ENCODE data around the gene CFAP70. TPM values are rescaled to one million over a fixed set of nuclear protein-coding genes. Genes with fewer than 3 reads are reported as not detected.
A peak's percentile ranks its signal among the peaks of the same experiment; 100 is the strongest.

Gene CFAP70
- polyA plus RNA-seq, 1 donor from 2014 or later: 5.8 TPM

- peak overlapping the region; percentile 60 for H3K4me2 ChIP-seq (ENCODE audit: low read length)
- peak overlapping the region; percentile 79 for H3K4me3 ChIP-seq (ENCODE audit: low read length)
- no peaks in the 10 kb centered on the region for H3K9me2 ChIP-seq (ENCODE audit: insufficient read depth, low read length)
- H3K9me3 ChIP-seq (ENCODE audit: low read length): no peaks in the 10 kb centered on the region
- H4K20me1 ChIP-seq (ENCODE audit: insufficient read depth): no peaks in the 10 kb centered on the region
- no peaks in the 10 kb centered on the region for H3F3A ChIP-seq (ENCODE audit: insufficient read depth, low read length, poor library complexity, severe bottlenecking)
- peaks cover 3% of the 10 kb centered on the region for H3K36me3 ChIP-seq (ENCODE audit: insufficient read depth, low read length)
- no peak for TF ChIP-seq MXI1 (conservative IDR thresholded peaks at IDR 0.05; ENCODE audit: poor library complexity, severe bottlenecking)
- peak overlapping the region; percentile 79 for H3K9ac ChIP-seq (ENCODE audit: low read length)
- no peaks in the 10 kb centered on the region for H3K27me3 ChIP-seq (ENCODE audit: insufficient read depth, low read depth, low read length)
- H3K79me2 ChIP-seq (replicated peaks; ENCODE audit: insufficient read depth, low read length): no peaks in the 10 kb centered on the region
- peak overlapping the region; percentile 88 for H2AFZ ChIP-seq (ENCODE audit: low read depth, low read length)
- H3K27ac ChIP-seq (ENCODE audit: low read length): peak overlapping the region; percentile 74
Measured at GRCh38 chr10:73357821-73358220, 843 bp downstream of the CFAP70 start.

GRCh38 chr10:73357166-73357565 is 1.5 kb downstream of the CFAP70 start:
- no peak overlapping the region for H3K4me3 ChIP-seq (ENCODE audit: low read length)

GRCh38 chr10:73344269-73344668 is 14.4 kb downstream of the CFAP70 start:
- H3F3A ChIP-seq (ENCODE audit: insufficient read depth, low read length, poor library complexity, severe bottlenecking): no peaks in the 10 kb centered on the region

More at GRCh38 chr10:73357166-73357565, 1.5 kb downstream of the CFAP70 start:
- Histone ChIP-seq H3K36me3 (ENCODE audit: insufficient read depth, low read length) (peaks cover 3% of the 10 kb centered on the region), H2AFZ (ENCODE audit: low read depth, low read length) (no peak overlapping the region), H3K79me2 (replicated peaks; ENCODE audit: insufficient read depth, low read length) (no peaks in the 10 kb centered on the region), H3K4me2 (ENCODE audit: low read length) (no peak overlapping the region), H4K20me1 (ENCODE audit: insufficient read depth) (no peaks in the 10 kb centered on the region), H3K9ac (ENCODE audit: low read length) (no peak overlapping the region), H3F3A (ENCODE audit: insufficient read depth, low read length, poor library complexity, severe bottlenecking) (no peaks in the 10 kb centered on the region), H3K27ac (ENCODE audit: low read length) (no peak overlapping the region), H3K27me3 (ENCODE audit: insufficient read depth, low read depth, low read length) (no peaks in the 10 kb centered on the region), H3K9me2 (ENCODE audit: insufficient read depth, low read length) (no peaks in the 10 kb centered on the region), H3K9me3 (ENCODE audit: low read length) (no peaks in the 10 kb centered on the region)
- TF ChIP-seq EP300 (conservative IDR thresholded peaks at IDR 0.05; ENCODE audit: poor library complexity, severe bottlenecking) (no peak), RAD21 (conservative IDR thresholded peaks at IDR 0.05) (no peak), TAF1 (IDR thresholded peaks at IDR 0.05; ENCODE audit: low read depth) (no peak), REST (IDR thresholded peaks at IDR 0.05; ENCODE audit: borderline replicate concordance) (no peak), MXI1 (conservative IDR thresholded peaks at IDR 0.05; ENCODE audit: poor library complexity, severe bottlenecking) (no peak), SMC3 (conservative IDR thresholded peaks at IDR 0.05; ENCODE audit: poor library complexity) (no peak)

More at GRCh38 chr10:73344269-73344668, 14.4 kb downstream of the CFAP70 start:
- Histone ChIP-seq H3K79me2 (replicated peaks; ENCODE audit: insufficient read depth, low read length) (no peaks in the 10 kb centered on the region), H3K4me3 (ENCODE audit: low read length) (no peak overlapping the region), H3K9me3 (ENCODE audit: low read length) (no peaks in the 10 kb centered on the region), H3K27ac (ENCODE audit: low read length) (no peak overlapping the region), H3K9me2 (ENCODE audit: insufficient read depth, low read length) (no peaks in the 10 kb centered on the region), H3K4me2 (ENCODE audit: low read length) (no peak overlapping the region), H3K9ac (ENCODE audit: low read length) (no peak overlapping the region), H3K27me3 (ENCODE audit: insufficient read depth, low read depth, low read length) (no peaks in the 10 kb centered on the region), H4K20me1 (ENCODE audit: insufficient read depth) (no peaks in the 10 kb centered on the region), H3K36me3 (ENCODE audit: insufficient read depth, low read length) (no peaks in the 10 kb centered on the region), H2AFZ (ENCODE audit: low read depth, low read length) (no peak overlapping the region)
- TF ChIP-seq MXI1 (conservative IDR thresholded peaks at IDR 0.05; ENCODE audit: poor library complexity, severe bottlenecking): no peak
- TF ChIP-seq REST (IDR thresholded peaks at IDR 0.05; ENCODE audit: borderline replicate concordance): no peak
- TF ChIP-seq EZH2 (IDR thresholded peaks at IDR 0.05; ENCODE audit: borderline replicate concordance, insufficient read depth, low read length, poor library complexity, severe bottlenecking): no peak
- TF ChIP-seq TAF1 (IDR thresholded peaks at IDR 0.05; ENCODE audit: low read depth): no peak
- no peak for TF ChIP-seq RAD21 (conservative IDR thresholded peaks at IDR 0.05)
- TF ChIP-seq EP300 (conservative IDR thresholded peaks at IDR 0.05; ENCODE audit: poor library complexity, severe bottlenecking): no peak
- no peak for TF ChIP-seq CTCF (IDR thresholded peaks at IDR 0.05; ENCODE audit: poor library complexity, severe bottlenecking)
- no peak for TF ChIP-seq SMC3 (conservative IDR thresholded peaks at IDR 0.05; ENCODE audit: poor library complexity)
- TF ChIP-seq POLR2AphosphoS5 (IDR thresholded peaks at IDR 0.05): no peak

Data from neural cell (in vitro differentiated cells).